CD4-positive, alpha-beta T cell treated with Interleukin-17A for 1 hour (primary cell): ENCODE data around the gene UBE2D4.
A peak's percentile ranks its signal among the peaks of the same experiment; 100 is the strongest.
"Not testable (repeated sequence)": the region's sequence is repeated elsewhere in the genome, so short reads cannot be mapped to it uniquely, and the experiment has no call there.

Experiments used
- DNase-seq: peaks from one replicate; pipeline ENCODE4 v3.0.0-alpha.2; 2020

UBE2D4 gene

GRCh38 chr7:43914795-43915194 is 11.4 kb upstream of the UBE2D4 start:
- no peak for DNase-seq

GRCh38 chr7:43915907-43916306 is 10.3 kb upstream of the UBE2D4 start:
- DNase-seq, result no peak

- DNase-seq, result no peak
Measured at GRCh38 chr7:43921423-43921822, 4.8 kb upstream of the UBE2D4 start.

GRCh38 chr7:43922726-43923125 is 3.5 kb upstream of the UBE2D4 start:
- DNase-seq, result no peak

GRCh38 chr7:43926798-43927123 is 525 bp downstream of the UBE2D4 start:
- DNase-seq, result no peak

- DNase-seq, result no peak
Measured at GRCh38 chr7:43927810-43928209, 1.6 kb downstream of the UBE2D4 start.

- no peak for DNase-seq
Measured at GRCh38 chr7:43929529-43930457, 3.6 kb downstream of the UBE2D4 start.

GRCh38 chr7:43931346-43931745 is 5.1 kb downstream of the UBE2D4 start:
- DNase-seq, result no peak

GRCh38 chr7:43933902-43934560 is 7.8 kb downstream of the UBE2D4 start:
- no peak for DNase-seq

GRCh38 chr7:43937444-43937843 is 11.2 kb downstream of the UBE2D4 start:
- DNase-seq, result no peak

- no peak for DNase-seq
Measured at GRCh38 chr7:43938892-43939482, 12.8 kb downstream of the UBE2D4 start.

- no peak for DNase-seq
Measured at GRCh38 chr7:43942250-43942649, 16.0 kb downstream of the UBE2D4 start.

GRCh38 chr7:43942997-43943396 is 16.8 kb downstream of the UBE2D4 start:
- DNase-seq, result no peak

GRCh38 chr7:43943417-43944187 is 17.4 kb downstream of the UBE2D4 start:
- DNase-seq, result no peak

GRCh38 chr7:43944286-43944685 is 18.1 kb downstream of the UBE2D4 start:
- no peak for DNase-seq

- no peak for DNase-seq
Measured at GRCh38 chr7:43952028-43952427, 25.8 kb downstream of the UBE2D4 start.

GRCh38 chr7:43953071-43953470 is 26.8 kb downstream of the UBE2D4 start:
- no peak for DNase-seq

GRCh38 chr7:43954524-43955228 is 28.4 kb downstream of the UBE2D4 start:
- peak; percentile 17 for DNase-seq

- DNase-seq, result no peak
Measured at GRCh38 chr7:43956027-43956426, 29.8 kb downstream of the UBE2D4 start.

GRCh38 chr7:43960933-43961332 is 34.7 kb downstream of the UBE2D4 start:
- DNase-seq, result no peak

GRCh38 chr7:43966392-43966791 is 40.2 kb downstream of the UBE2D4 start:
- DNase-seq, result not testable (repeated sequence)
